Measurements from ENCODE around the gene KLC4. TPM values are rescaled to one million over a fixed set of nuclear protein-coding genes. Genes with fewer than 3 reads are reported as not detected.

Gene KLC4
- total RNA-seq, 1 donor = 17.7 TPM

- Histone ChIP-seq H3K27me3 (ENCODE audit: insufficient read depth, low read length) (no peaks in the 10 kb centered on the region), H3K9me3 (ENCODE audit: low read depth, low read length) (no peaks in the 10 kb centered on the region), H2AFZ (ENCODE audit: low read length) (no peak overlapping the region), H3K79me2 (ENCODE audit: insufficient read depth, low read length) (peaks cover 49% of the 10 kb centered on the region), H3K4me2 (ENCODE audit: insufficient read depth, low read length) (peak overlapping the region; percentile 77), H3K27ac (ENCODE audit: low read depth, low read length) (peak overlapping the region; percentile 81), H4K20me1 (ENCODE audit: insufficient read depth, low read length) (peaks cover 13% of the 10 kb centered on the region), H3K4me1 (ENCODE audit: insufficient read depth, low read length) (peaks cover 39% of the 10 kb centered on the region), H3K4me3 (ENCODE audit: insufficient read depth, low read length) (peak overlapping the region; percentile 52), H3K36me3 (ENCODE audit: insufficient read depth, low read length) (no peaks in the 10 kb centered on the region)
- DNase-seq (ENCODE audit: insufficient read length, low spot score, missing footprints) = peak; percentile 82
- no peak for TF ChIP-seq CTCF (IDR thresholded peaks at IDR 0.05; ENCODE audit: extremely low read depth, low read depth, low read length)
Observed at GRCh38 chr6:43097098-43097489, 37.7 kb downstream of the KLC4 start.

DNA sequence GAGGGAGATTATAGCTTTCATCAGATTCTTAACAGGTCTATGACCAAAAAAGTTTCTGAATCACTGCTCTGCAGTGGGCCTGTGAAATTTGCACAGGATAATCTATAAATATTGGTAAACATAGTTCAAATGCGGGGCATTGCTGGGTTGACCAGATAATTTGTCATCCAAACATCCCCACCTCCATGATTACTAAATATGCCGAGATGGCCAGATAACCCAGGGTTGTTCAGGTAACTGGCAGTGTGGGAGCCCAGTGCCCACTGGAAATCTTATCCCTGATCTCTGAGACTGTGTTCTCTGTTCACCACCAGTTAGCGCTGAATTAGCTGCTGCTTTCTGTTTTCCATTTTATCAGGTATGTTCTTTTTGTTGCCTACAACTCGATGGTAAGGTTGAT is 38.1 kb downstream of the KLC4 start:
- Histone ChIP-seq H3K36me3 (ENCODE audit: insufficient read depth, low read length) (no peaks in the 10 kb centered on the region), H3K4me3 (ENCODE audit: insufficient read depth, low read length) (no peak overlapping the region), H4K20me1 (ENCODE audit: insufficient read depth, low read length) (peaks cover 15% of the 10 kb centered on the region), H3K4me2 (ENCODE audit: insufficient read depth, low read length) (peak overlapping the region; percentile 77), H2AFZ (ENCODE audit: low read length) (no peak overlapping the region), H3K79me2 (ENCODE audit: insufficient read depth, low read length) (peaks cover 45% of the 10 kb centered on the region), H3K27ac (ENCODE audit: low read depth, low read length) (peak overlapping the region; percentile 81), H3K4me1 (ENCODE audit: insufficient read depth, low read length) (peaks cover 39% of the 10 kb centered on the region), H3K9me3 (ENCODE audit: low read depth, low read length) (no peaks in the 10 kb centered on the region), H3K27me3 (ENCODE audit: insufficient read depth, low read length) (no peaks in the 10 kb centered on the region)
- DNase-seq (ENCODE audit: insufficient read length, low spot score, missing footprints) = no peak
- TF ChIP-seq CTCF (IDR thresholded peaks at IDR 0.05; ENCODE audit: extremely low read depth, low read depth, low read length) = no peak

DNA sequence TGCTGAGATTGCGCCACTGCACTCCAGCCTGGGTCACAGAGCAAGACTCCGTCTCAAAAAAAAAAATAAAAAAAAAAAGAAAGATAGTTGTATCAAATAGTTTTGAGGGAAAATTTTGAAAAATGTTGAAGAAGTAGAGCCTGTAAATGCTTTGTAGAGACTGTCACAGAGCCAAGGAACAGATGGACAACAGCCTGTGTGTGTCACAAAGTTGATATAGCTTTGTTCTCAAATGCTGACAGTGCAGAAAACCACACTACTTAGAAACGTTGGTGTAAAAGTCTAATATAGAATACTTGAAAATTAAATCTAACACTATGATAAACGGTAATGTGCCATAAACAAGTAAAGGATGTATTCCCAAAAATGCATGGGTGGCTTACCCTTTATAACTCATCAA is 42.1 kb downstream of the KLC4 start:
- Histone ChIP-seq H4K20me1 (ENCODE audit: insufficient read depth, low read length) (peaks cover 21% of the 10 kb centered on the region), H3K79me2 (ENCODE audit: insufficient read depth, low read length) (peaks cover 31% of the 10 kb centered on the region)
- TF ChIP-seq CTCF (IDR thresholded peaks at IDR 0.05; ENCODE audit: extremely low read depth, low read depth, low read length) = no peak

GRCh38 chr6:43103253-43103876 is 43.9 kb downstream of the KLC4 start:
- Histone ChIP-seq H4K20me1 (ENCODE audit: insufficient read depth, low read length) (peaks cover 16% of the 10 kb centered on the region), H3K9me3 (ENCODE audit: low read depth, low read length) (no peaks in the 10 kb centered on the region), H3K4me3 (ENCODE audit: insufficient read depth, low read length) (no peak overlapping the region), H2AFZ (ENCODE audit: low read length) (no peak overlapping the region), H3K36me3 (ENCODE audit: insufficient read depth, low read length) (no peaks in the 10 kb centered on the region), H3K27me3 (ENCODE audit: insufficient read depth, low read length) (no peaks in the 10 kb centered on the region), H3K4me1 (ENCODE audit: insufficient read depth, low read length) (no peaks in the 10 kb centered on the region), H3K4me2 (ENCODE audit: insufficient read depth, low read length) (no peak overlapping the region), H3K27ac (ENCODE audit: low read depth, low read length) (no peak overlapping the region), H3K79me2 (ENCODE audit: insufficient read depth, low read length) (peaks cover 28% of the 10 kb centered on the region)
- peak; percentile 47 for DNase-seq (ENCODE audit: insufficient read length, low spot score, missing footprints)
- no peak for TF ChIP-seq CTCF (IDR thresholded peaks at IDR 0.05; ENCODE audit: extremely low read depth, low read depth, low read length)

More for the DNA sequence above, 42.1 kb downstream of the KLC4 start:
- peaks cover 16% of the 10 kb centered on the region for H3K4me1 ChIP-seq (ENCODE audit: insufficient read depth, low read length)
- H3K36me3 ChIP-seq (ENCODE audit: insufficient read depth, low read length) = no peaks in the 10 kb centered on the region
- no peaks in the 10 kb centered on the region for H3K27me3 ChIP-seq (ENCODE audit: insufficient read depth, low read length)
- no peak overlapping the region for H3K4me2 ChIP-seq (ENCODE audit: insufficient read depth, low read length)
- H3K27ac ChIP-seq (ENCODE audit: low read depth, low read length) = no peak overlapping the region
- H3K9me3 ChIP-seq (ENCODE audit: low read depth, low read length) = no peaks in the 10 kb centered on the region
- H3K4me3 ChIP-seq (ENCODE audit: insufficient read depth, low read length) = no peak overlapping the region
- DNase-seq (ENCODE audit: insufficient read length, low spot score, missing footprints) = no peak
- H2AFZ ChIP-seq (ENCODE audit: low read length) = no peak overlapping the region
